ACC112 (cell line): ENCODE measurements around the gene COL1A1.

Experiments used
- H2AFZ ChIP-seq: fragments of 200-600 bp; sonication (generic); one replicate; pipeline ENCODE4 v1.6.0; 2017; ENCODE audit warnings: antibody characterized with exemption, low read length; ENCODE audit not compliant: unreplicated experiment
- H3K27ac ChIP-seq: fragments of 200-600 bp; sonication (generic); 2 replicates; pipeline ENCODE4 v1.5.1; 2014; ENCODE audit warnings: low read depth, mild to moderate bottlenecking, antibody characterized with exemption, low read length, moderate library complexity
- H3K27me3 ChIP-seq: fragments of 200-600 bp; sonication (generic); 2 replicates; pipeline ENCODE4 v1.6.1; 2014; ENCODE audit warnings: mild to moderate bottlenecking, antibody characterized with exemption, low read length, moderate library complexity, mixed read lengths; ENCODE audit not compliant: insufficient read depth
- H3K36me3 ChIP-seq: fragments of 200-600 bp; sonication (generic); 2 replicates; pipeline ENCODE4 v1.6.1; 2016; ENCODE audit warnings: mild to moderate bottlenecking, antibody characterized with exemption, low read length, moderate library complexity, mixed read lengths; ENCODE audit not compliant: insufficient read depth
- H3K4me1 ChIP-seq: fragments of 200-600 bp; sonication (generic); one replicate; pipeline ENCODE4 v1.6.1; 2016; ENCODE audit warnings: low read length, mixed read lengths; ENCODE audit not compliant: insufficient read depth, unreplicated experiment, control insufficient read depth
- H3K4me3 ChIP-seq: fragments of 200-600 bp; sonication (generic); 2 replicates; pipeline ENCODE4 v1.5.1; 2014; ENCODE audit warnings: mild to moderate bottlenecking, low read depth, low read length
- H3K79me2 ChIP-seq: fragments of 200-600 bp; sonication (generic); one replicate; pipeline ENCODE4 v1.6.0; 2016; ENCODE audit warnings: low read length; ENCODE audit not compliant: control insufficient read depth, unreplicated experiment, insufficient read depth

The COL1A1 gene

GRCh38 chr17:50207315-50207714, 5.9 kb upstream of the COL1A1 start:
- no peaks in the 10 kb centered on the region for H3K27me3 ChIP-seq
- H3K4me3 ChIP-seq: peak overlapping the region; percentile 72; the same call in 1 of the 2 replicates
- H3K36me3 ChIP-seq: no peaks in the 10 kb centered on the region
- H3K27ac ChIP-seq: peak overlapping the region; percentile 59
- H3K4me1 ChIP-seq: peaks cover 90% of the 10 kb centered on the region
- H3K79me2 ChIP-seq: peaks cover 18% of the 10 kb centered on the region
- H2AFZ ChIP-seq: no peak overlapping the region

- Histone ChIP-seq H2AFZ (peak overlapping the region; percentile 79), H3K4me3 (peak overlapping the region; percentile 72), H3K27ac (peak overlapping the region; percentile 59), H3K4me1 (peaks cover 92% of the 10 kb centered on the region), H3K79me2 (peaks cover 24% of the 10 kb centered on the region), H3K27me3 (no peaks in the 10 kb centered on the region), H3K36me3 (no peaks in the 10 kb centered on the region)
Observed at GRCh38 chr17:50206604-50207293, 5.3 kb upstream of the COL1A1 start.

GRCh38 chr17:50205963-50206505, 4.6 kb upstream of the COL1A1 start:
- Histone ChIP-seq H3K27me3 (no peaks in the 10 kb centered on the region), H3K4me1 (peaks cover 86% of the 10 kb centered on the region), H2AFZ (peak overlapping the region; percentile 3)

GRCh38 chr17:50205111-50205962, 3.9 kb upstream of the COL1A1 start:
- Histone ChIP-seq H3K27me3 (no peaks in the 10 kb centered on the region), H2AFZ (peak overlapping the region; percentile 3), H3K79me2 (peaks cover 38% of the 10 kb centered on the region), H3K4me3 (peak overlapping the region; percentile 16; the same call in 1 of the 2 replicates), H3K4me1 (peaks cover 80% of the 10 kb centered on the region), H3K36me3 (no peaks in the 10 kb centered on the region), H3K27ac (peak overlapping the region; percentile 89)

More at GRCh38 chr17:50205963-50206505, 4.6 kb upstream of the COL1A1 start:
- peaks cover 31% of the 10 kb centered on the region for H3K79me2 ChIP-seq
- peak overlapping the region; percentile 16; the same call in 1 of the 2 replicates for H3K4me3 ChIP-seq
- no peaks in the 10 kb centered on the region for H3K36me3 ChIP-seq
- peak overlapping the region; percentile 89 for H3K27ac ChIP-seq

GRCh38 chr17:50204431-50204830, 3.0 kb upstream of the COL1A1 start:
- no peak overlapping the region; the same call in 1 of the 2 replicates for H3K4me3 ChIP-seq
- no peaks in the 10 kb centered on the region for H3K27me3 ChIP-seq
- H3K27ac ChIP-seq: peak overlapping the region; percentile 89
- H3K36me3 ChIP-seq: peaks cover 4% of the 10 kb centered on the region; the same call in 1 of the 2 replicates
- no peak overlapping the region for H2AFZ ChIP-seq
- H3K4me1 ChIP-seq: peaks cover 71% of the 10 kb centered on the region
- H3K79me2 ChIP-seq: peaks cover 46% of the 10 kb centered on the region

GRCh38 chr17:50203604-50204345, 2.3 kb upstream of the COL1A1 start:
- Histone ChIP-seq H3K4me3 (peak overlapping the region; percentile 55), H2AFZ (peak overlapping the region; percentile 39), H3K36me3 (peaks cover 11% of the 10 kb centered on the region), H3K79me2 (peaks cover 52% of the 10 kb centered on the region), H3K27me3 (no peaks in the 10 kb centered on the region), H3K4me1 (peaks cover 67% of the 10 kb centered on the region), H3K27ac (peak overlapping the region; percentile 89)

GRCh38 chr17:50203086-50203485, 1.7 kb upstream of the COL1A1 start:
- Histone ChIP-seq H3K36me3 (peaks cover 17% of the 10 kb centered on the region), H3K4me1 (peaks cover 70% of the 10 kb centered on the region), H3K79me2 (peaks cover 59% of the 10 kb centered on the region), H3K27ac (peak overlapping the region; percentile 89), H2AFZ (no peak overlapping the region), H3K4me3 (peak overlapping the region; percentile 55), H3K27me3 (no peaks in the 10 kb centered on the region)

GRCh38 chr17:50200457-50201275, 765 bp downstream of the COL1A1 start:
- Histone ChIP-seq H3K79me2 (peaks cover 83% of the 10 kb centered on the region), H3K36me3 (peaks cover 36% of the 10 kb centered on the region), H3K27me3 (no peaks in the 10 kb centered on the region), H3K4me1 (peaks cover 75% of the 10 kb centered on the region), H2AFZ (no peak overlapping the region), H3K27ac (peak overlapping the region; percentile 96), H3K4me3 (peak overlapping the region; percentile 82)

- no peak overlapping the region for H2AFZ ChIP-seq
- H3K4me3 ChIP-seq: peak overlapping the region; percentile 82
- peaks cover 88% of the 10 kb centered on the region for H3K79me2 ChIP-seq
- H3K4me1 ChIP-seq: peaks cover 75% of the 10 kb centered on the region
- peak overlapping the region; percentile 96 for H3K27ac ChIP-seq
- H3K36me3 ChIP-seq: peaks cover 44% of the 10 kb centered on the region
- no peaks in the 10 kb centered on the region for H3K27me3 ChIP-seq
Observed at GRCh38 chr17:50199803-50200456, 1.5 kb downstream of the COL1A1 start.
